GM19240 (cell line): ENCODE results near the gene PDIA6.
A peak's percentile ranks its signal among the peaks of the same experiment; 100 is the strongest.
"Not testable (repeated sequence)": the region's sequence is repeated elsewhere in the genome, so short reads cannot be mapped to it uniquely, and the experiment has no call there.

Source experiments
- DNase-seq: peaks from one replicate; pipeline ENCODE4 v3.0.0; 2011; ENCODE audit warnings: low spot score; ENCODE audit not compliant: insufficient read length

The PDIA6 gene

DNA sequence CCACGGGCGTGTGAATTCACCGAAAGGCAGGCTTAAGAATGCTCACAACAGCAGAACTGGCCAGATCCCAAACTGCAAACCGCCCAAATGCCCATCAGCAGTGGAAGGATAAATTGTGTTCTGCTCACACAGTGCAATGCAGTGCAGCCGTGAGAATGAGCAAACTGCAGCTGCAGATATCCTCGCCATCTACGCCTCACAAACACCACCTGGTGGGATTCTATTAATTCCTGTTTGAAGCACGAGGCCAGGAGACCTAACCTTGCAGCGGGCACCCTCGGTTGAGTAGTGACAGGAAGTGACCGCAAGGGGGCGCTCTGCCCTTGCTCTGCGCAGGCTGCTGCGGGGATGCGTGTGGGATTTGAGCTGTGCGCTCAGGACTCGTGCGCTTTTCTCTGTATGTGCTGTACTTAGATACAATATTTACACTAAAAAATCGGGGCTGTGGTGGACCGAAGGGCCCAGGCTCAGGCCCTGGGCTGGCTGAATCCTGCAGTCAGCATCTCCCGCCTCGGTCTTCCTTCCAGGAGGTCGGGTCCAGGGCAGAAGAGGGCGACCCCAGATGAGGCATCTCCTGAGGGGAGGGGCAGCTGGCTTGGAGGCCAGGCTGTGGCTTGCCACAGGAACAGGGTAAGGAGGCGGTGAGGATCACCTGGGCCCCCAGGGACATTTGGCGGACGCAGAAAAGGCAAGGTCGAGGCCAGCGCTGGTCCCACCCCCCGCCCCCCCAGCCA lies 19.8 kb upstream of the PDIA6 start:
- peak; percentile 53 for DNase-seq

- no peak for DNase-seq
Observed at GRCh38 chr2:10831400-10831985, 18.9 kb upstream of the PDIA6 start.

DNA sequence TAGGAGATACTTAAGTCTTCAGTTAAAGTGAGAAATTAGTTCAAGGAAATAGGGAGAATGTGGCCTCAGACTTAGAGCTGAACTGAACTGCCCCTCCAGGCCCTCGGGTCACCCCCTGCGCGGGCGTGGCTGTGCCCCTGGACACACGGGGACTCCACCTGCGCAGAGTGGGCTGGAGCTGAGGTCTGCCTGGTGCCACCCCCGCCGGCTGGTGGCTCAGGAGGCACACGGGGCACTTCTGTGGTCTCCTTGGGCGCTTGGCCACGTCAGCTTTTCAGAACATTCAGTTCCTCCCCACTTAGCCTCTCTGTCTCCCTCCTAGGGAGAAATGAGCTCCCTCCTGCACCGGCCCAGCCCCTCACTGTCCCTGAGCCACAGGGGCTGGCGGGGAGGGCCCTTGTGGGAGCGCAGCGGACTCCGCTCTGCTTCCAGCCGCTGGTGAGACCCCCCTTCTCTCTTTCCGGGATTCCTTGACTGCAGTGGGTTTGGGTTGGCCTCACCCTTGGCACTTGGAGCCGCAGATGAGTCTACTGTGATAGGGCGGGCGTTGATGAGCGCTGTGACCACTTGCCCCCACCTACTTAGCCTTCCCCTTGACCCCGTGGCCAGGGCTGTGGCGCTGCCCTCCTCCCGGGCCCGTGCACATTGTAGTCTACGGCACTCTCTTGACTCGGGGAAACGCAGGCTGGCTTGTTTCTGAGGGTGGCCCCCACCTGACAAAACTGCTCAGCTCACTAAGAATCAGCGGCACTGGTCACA lies 18.2 kb upstream of the PDIA6 start:
- DNase-seq = no peak

- no peak for DNase-seq
Observed at GRCh38 chr2:10830203-10830602, 17.6 kb upstream of the PDIA6 start.

GRCh38 chr2:10829299-10829698 lies 16.7 kb upstream of the PDIA6 start:
- DNase-seq = no peak

DNA sequence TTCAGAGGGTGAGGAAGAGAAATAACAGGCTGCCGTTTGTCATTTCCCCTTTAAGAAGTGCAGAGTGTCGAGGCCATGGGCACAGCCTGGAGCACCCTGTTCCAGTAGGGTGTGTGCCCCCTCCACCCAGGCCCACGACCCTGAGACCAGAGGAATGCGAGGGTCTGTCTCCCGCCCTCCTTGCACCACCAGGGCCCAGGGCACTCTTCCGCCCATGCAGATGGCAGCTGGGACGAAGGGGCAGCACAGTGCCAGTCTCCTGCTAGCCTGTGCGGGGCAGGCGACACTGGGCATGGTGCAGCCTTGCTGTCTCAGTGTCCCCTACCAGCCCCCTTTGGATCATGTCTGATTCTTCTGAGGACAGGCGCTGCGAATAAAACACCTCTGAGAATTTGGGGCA lies 15.8 kb upstream of the PDIA6 start:
- DNase-seq = no peak

DNA sequence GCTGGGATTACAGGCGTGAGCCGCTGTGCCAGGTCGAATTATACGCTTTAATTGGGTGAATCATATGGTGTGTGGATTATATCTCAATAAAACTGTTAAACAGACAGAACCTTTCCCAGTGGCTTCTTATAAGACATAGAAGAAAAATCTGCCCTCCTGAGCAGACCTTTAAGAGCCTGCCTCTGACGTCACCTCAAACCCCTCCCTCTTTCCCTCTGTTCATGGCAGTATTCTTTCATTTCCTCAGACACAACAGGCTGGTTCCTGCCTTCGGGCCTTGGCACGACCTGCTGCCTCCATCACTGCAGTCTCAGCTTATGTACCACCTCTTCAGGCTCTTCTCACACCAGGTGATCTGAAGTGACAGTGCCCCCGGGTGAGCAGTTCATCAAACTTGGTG lies 14.0 kb upstream of the PDIA6 start:
- DNase-seq = no peak

GRCh38 chr2:10826026-10826425 lies 13.4 kb upstream of the PDIA6 start:
- DNase-seq = no peak

DNA sequence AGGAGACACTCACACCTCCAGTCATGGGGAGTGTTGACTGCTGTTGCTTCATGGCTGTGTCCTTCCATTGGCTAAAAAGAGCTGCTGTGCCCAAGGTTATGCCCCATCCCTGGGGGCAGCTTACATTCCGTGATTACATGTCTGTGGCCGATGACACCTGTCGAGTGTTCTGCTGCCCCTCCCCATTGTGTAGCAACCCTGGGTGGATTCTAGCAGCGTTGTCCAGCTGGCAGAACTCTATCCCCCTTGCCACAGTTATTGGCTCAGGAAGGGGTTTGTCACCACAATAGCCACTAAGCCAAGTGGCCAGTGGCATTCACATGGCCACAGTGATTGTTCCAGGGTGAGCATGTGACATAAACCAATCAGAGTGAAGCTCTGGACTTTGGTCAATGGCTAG lies 11.6 kb upstream of the PDIA6 start:
- no peak for DNase-seq

- DNase-seq = no peak
Observed at GRCh38 chr2:10820978-10821695, 8.6 kb upstream of the PDIA6 start.

DNA sequence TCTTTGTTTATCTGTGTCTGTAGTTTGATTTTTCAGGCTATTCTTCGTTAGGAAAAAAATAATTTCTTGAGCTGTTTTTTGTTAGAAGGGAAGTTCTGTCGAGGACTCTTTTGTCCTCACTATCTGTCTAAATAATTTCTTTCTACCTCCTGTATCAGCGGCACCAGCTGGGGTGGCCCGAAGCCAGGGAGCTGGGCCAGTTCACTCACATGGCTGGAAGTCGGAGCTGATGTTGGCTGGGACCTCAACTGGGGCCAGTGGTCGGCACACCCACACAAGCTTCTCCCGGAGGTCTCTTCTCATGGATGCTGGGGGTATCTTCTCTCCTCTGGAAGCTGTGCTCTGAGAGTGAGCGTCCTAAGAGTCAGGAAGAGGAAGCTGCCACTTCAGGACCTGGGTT lies 8.0 kb upstream of the PDIA6 start:
- DNase-seq = no peak

GRCh38 chr2:10819714-10820314 lies 7.2 kb upstream of the PDIA6 start:
- no peak for DNase-seq

DNA sequence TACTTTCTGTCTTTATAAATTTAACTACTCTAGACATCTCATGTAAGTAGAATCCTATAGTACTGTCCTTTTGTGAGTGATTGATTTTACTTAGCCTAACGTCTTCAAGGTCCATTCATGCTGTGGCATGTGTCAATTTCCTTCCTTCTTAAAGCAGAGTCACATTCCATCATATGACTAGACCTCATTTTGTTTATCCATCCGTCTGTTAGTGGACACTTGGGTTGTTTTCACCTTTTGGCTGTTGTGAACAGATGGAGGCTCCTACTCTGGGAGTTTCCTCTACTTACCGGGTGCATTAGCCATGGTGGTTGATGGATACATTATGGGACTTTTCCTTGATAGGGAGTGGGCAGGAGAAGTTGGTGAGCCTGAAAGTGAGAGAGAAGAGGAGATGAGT lies 6.4 kb upstream of the PDIA6 start:
- DNase-seq = no peak

DNA sequence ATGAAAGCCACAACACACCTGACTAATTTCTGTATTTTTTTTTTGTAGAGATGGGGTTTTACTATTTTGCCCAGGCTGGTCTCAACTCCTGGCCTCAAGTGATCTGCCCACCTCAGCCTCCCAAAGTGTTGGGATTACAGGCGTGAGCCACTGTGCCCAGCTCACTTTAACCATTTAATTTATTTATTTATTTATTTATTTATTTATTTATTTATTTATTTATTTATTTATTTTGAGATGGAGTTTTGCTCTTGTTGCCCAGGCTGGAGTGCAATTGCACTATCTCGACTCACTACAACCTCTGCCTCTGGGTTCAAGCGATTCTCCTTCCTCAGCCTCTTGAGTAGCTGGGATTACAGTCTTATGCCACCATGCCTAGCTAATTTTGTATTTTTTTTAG lies 5.7 kb upstream of the PDIA6 start:
- DNase-seq = not testable (repeated sequence)

- no peak for DNase-seq
Observed at GRCh38 chr2:10817413-10817812, 4.8 kb upstream of the PDIA6 start.

GRCh38 chr2:10814571-10815331 lies 2.2 kb upstream of the PDIA6 start:
- no peak for DNase-seq

- no peak for DNase-seq
Observed at GRCh38 chr2:10814142-10814541, 1.6 kb upstream of the PDIA6 start.

DNA sequence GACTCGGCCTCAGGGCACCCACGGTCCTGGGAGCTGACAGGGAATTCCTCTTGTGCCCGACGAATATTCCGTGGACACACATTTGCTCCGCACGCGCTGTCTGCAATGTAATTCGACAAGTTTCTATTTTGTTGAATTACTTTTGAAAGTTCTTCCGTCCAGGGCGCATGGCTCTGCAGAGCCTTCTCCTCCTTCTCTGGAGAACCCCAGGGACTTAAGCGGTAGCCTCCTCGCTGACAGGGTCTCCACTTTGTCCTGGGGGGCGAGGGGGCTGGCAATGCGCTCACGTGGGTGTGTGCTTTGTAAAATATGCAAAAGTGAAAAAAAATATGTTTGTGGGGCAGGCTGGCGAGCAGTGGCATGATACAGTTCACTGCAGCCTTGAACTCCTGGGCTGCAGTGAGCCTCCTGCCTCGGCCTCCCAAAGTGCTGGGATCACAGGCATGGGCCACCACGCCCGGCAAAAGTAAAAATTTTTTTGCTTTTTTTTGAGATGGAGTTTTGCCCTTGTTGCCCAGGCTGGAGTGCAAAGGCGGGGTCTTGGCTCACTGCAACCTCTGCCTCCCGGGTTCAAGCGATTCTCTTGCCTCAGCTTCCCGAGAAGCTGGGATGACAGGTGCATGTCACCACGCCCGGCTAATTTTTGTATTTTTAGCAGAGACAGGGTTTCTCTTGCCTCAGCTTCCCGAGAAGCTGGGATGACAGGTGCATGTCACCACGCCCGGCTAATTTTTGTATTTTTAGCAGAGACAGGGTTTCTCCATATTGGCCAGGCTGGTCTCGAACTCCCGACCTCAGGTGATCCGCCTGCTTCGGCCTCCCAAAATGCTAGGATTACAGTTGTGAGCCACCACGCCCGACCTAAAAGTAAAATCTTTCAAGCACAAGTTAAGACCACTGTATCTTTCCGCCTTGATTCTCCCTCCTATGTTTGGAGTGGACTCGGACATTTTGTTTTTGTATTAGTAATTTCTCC lies 866 bp upstream of the PDIA6 start:
- not testable (repeated sequence) for DNase-seq

DNA sequence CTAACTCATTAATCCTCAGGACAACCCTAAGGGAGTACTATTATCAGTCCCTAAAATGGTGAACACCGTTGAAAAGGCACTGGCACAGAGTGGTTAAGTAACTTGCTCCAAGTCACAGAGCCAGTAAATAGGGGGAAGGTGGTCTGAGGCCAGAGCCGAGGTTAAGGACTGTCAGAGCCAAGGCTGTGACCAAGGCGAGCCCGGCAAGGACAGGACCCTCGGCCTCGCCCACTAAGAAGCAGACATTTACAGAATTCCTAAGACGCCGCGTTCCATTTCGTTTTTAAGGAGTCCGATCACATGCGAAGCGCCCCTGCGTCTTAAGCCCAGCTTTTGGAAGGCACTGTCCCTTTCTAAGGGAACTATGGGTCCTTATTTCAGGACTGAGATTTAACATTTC lies 1.1 kb downstream of the PDIA6 start:
- DNase-seq = no peak
